ENCODE results near the gene LDLRAP1. TPM values are rescaled to one million over a fixed set of nuclear protein-coding genes. Genes with fewer than 3 reads are reported as not detected.

LDLRAP1 gene
- total RNA-seq, 4 donors from 2014 or later = 12.6 to 21.2 (median 16.3) TPM

GRCh38 chr1:25573961-25574360 is 30.6 kb downstream of the LDLRAP1 start:
- Histone ChIP-seq H3K27me3 (no peaks in the 10 kb centered on the region), H3K4me1 (peaks cover 9 to 18% (median 14%) of the 10 kb centered on the region in 4 donors), H3K36me3 (no peaks in the 10 kb centered on the region), H3K27ac (replicated peaks in 1 of 4) (no peak overlapping the region), H3K9me3 (no peaks in the 10 kb centered on the region), H3K4me3 (no peak overlapping the region)
- no peak for DNase-seq (ENCODE audit: extremely low spot score)
- intact Hi-C loops (cut with DNase I) = no loop called here
- 83% methylated on average over 8 of the region's 8 CpGs for WGBS
- TF ChIP-seq POLR2A (IDR thresholded peaks at IDR 0.05; ENCODE audit: low read depth) = no peak
- no peak for TF ChIP-seq EP300 (IDR thresholded peaks at IDR 0.05)
- TF ChIP-seq POLR2AphosphoS5 (IDR thresholded peaks at IDR 0.05) = no peak
- TF ChIP-seq CTCF (IDR thresholded peaks at IDR 0.05) = no peak

GRCh38 chr1:25575191-25575590 is 31.8 kb downstream of the LDLRAP1 start:
- no peaks in the 10 kb centered on the region for H3K9me3 ChIP-seq
- H3K27me3 ChIP-seq = no peaks in the 10 kb centered on the region
- intact Hi-C loops (cut with DNase I) = no loop called here
- no peak overlapping the region for H3K4me3 ChIP-seq
- TF ChIP-seq EP300 (IDR thresholded peaks at IDR 0.05) = no peak
- no peak for TF ChIP-seq POLR2A (IDR thresholded peaks at IDR 0.05; ENCODE audit: low read depth)
- TF ChIP-seq POLR2AphosphoS5 (IDR thresholded peaks at IDR 0.05) = no peak
- no peak for TF ChIP-seq CTCF (IDR thresholded peaks at IDR 0.05)
- WGBS = 92% methylated on average over 2 of the region's 2 CpGs
- no peaks in the 10 kb centered on the region for H3K36me3 ChIP-seq
- peaks cover 9 to 11% (median 9%) of the 10 kb centered on the region in 4 donors for H3K4me1 ChIP-seq
- DNase-seq (ENCODE audit: extremely low spot score) = no peak
- H3K27ac ChIP-seq (replicated peaks in 1 of 4) = no peak overlapping the region

- Histone ChIP-seq H3K9me3 (no peaks in the 10 kb centered on the region), H3K27ac (replicated peaks in 1 of 4) (no peak overlapping the region), H3K36me3 (no peaks in the 10 kb centered on the region), H3K27me3 (no peaks in the 10 kb centered on the region), H3K4me3 (no peak overlapping the region), H3K4me1 (peaks cover 9 to 11% (median 9%) of the 10 kb centered on the region in 4 donors)
- TF ChIP-seq POLR2AphosphoS5 (IDR thresholded peaks at IDR 0.05) = no peak
- no peak for TF ChIP-seq EP300 (IDR thresholded peaks at IDR 0.05)
- no peak for TF ChIP-seq CTCF (IDR thresholded peaks at IDR 0.05)
- no peak for TF ChIP-seq POLR2A (IDR thresholded peaks at IDR 0.05; ENCODE audit: low read depth)
- intact Hi-C loops (cut with DNase I) = no loop called here
- WGBS = 95% methylated on average over 17 of the region's 18 CpGs
- no peak for DNase-seq (ENCODE audit: extremely low spot score)
Measured at GRCh38 chr1:25576459-25577133, 33.2 kb downstream of the LDLRAP1 start.

GRCh38 chr1:25577134-25577920 is 33.9 kb downstream of the LDLRAP1 start:
- no peak overlapping the region for H3K4me3 ChIP-seq
- no peak for DNase-seq (ENCODE audit: extremely low spot score)
- intact Hi-C loops (cut with DNase I) = no loop called here
- peaks cover 9% of the 10 kb centered on the region in 4 donors for H3K4me1 ChIP-seq
- no peak overlapping the region for H3K27ac ChIP-seq (replicated peaks in 1 of 4)
- WGBS = 82% methylated on average over 19 of the region's 21 CpGs
- no peaks in the 10 kb centered on the region for H3K9me3 ChIP-seq
- H3K36me3 ChIP-seq = no peaks in the 10 kb centered on the region
- TF ChIP-seq EP300 (IDR thresholded peaks at IDR 0.05) (no peak), POLR2A (IDR thresholded peaks at IDR 0.05; ENCODE audit: low read depth) (no peak), CTCF (IDR thresholded peaks at IDR 0.05) (no peak), POLR2AphosphoS5 (IDR thresholded peaks at IDR 0.05) (no peak)
- H3K27me3 ChIP-seq = no peaks in the 10 kb centered on the region
